GM19438 (cell line): Measurements from ENCODE around the gene ATCAY.
"Not testable (repeated sequence)": the region's sequence is repeated elsewhere in the genome, so short reads cannot be mapped to it uniquely, and the experiment has no call there.

ENCODE experiments used
- ATAC-seq: cut with Tn5 transposase; IDR thresholded peaks from one replicate; pipeline ENCODE4 v1.9.1; 2021; ENCODE audit warnings: low read depth; ENCODE audit not compliant: unreplicated experiment

The ATCAY gene

DNA sequence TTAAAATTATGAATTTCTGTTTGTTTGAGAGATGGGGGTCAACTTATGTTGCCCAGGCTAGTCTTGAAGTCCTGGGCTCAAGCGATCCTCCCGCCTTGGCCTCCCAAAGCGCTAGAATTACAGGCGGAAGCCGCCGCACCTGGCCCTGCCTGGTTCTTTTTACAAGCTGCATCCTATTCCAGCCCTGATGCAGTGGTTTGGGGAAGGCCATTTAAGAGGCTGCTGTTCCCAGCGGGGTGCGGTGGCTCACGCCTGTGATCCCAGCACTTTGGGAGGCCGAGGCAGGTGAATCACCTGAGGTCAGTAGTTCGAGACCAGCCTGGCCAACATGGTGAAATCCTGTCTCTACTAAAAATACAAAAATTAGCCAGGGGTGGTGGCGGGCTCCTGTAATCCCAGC, 87.5 kb downstream of the ATCAY start:
- not testable (repeated sequence) for ATAC-seq

GRCh38 chr19:3968556-3969434, 88.3 kb downstream of the ATCAY start:
- ATAC-seq: no peak

- ATAC-seq: no peak
Observed at GRCh38 chr19:3969435-3970312, 89.2 kb downstream of the ATCAY start.

GRCh38 chr19:3970313-3970807, 89.9 kb downstream of the ATCAY start:
- ATAC-seq: no peak

DNA sequence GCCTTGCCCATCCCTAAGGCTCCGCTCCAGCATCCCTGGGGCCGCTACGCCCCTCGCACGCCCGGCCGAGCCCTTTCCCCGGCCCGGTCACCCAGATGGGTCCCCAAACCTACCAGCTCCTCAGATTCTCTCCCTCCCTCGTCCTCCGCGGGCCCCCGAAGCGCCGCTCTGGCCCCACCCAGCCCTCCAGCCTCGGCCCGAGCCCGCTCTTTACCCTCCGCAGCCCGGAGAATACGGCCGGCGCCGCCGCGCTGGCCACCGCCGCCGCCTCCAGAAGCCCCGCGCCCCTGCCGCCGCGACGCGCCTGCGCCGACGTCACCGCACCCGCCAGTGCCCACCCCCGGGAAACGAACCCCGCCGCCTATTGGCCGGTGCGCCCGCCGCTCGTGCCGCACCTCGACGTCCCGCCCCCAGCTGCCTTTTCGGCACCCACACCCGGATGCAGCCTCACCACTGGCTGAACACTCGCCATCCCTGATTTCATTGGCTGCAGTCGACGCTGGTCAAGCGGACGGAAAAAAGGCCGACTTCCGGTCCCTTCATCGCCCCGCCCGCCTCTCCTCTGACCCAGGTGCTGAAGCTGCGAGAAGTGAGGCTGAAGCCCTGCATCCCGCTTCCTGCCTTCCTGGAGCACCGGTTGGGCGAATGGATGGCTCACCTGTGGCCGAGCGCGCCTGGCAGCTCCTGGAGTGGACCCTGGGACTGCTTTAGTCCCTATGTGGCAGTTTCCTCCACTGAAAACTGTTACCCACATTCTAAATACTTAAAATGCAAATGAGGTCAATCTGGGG, 90.5 kb downstream of the ATCAY start, which contains the start of gene DAPK3:
DAPK3 (minus strand) TSS at position 292 of the 791 bp plus-strand sequence. CDS start 1,364 bp downstream, outside the sequence.
- ATAC-seq: peak; percentile 82

DNA sequence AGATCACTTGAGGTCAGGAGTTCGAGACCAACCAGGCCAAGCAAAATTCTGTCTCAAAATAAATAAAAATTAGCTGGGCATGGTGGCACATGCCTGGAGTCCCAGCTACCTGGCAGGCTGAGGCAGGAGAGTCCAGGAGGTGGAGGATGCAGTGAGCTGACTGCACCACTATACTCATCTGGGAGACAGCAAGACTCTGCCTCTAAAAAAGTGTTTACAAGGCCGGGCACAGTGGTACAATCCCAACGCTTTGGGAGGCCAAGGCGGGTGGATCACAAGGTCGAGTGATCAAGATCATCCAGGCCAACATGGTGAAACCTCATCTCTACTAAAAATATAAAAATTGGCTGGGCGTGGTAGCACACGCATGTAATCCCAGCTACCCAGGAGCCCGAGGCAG, 94.7 kb downstream of the ATCAY start:
- no peak for ATAC-seq

DNA sequence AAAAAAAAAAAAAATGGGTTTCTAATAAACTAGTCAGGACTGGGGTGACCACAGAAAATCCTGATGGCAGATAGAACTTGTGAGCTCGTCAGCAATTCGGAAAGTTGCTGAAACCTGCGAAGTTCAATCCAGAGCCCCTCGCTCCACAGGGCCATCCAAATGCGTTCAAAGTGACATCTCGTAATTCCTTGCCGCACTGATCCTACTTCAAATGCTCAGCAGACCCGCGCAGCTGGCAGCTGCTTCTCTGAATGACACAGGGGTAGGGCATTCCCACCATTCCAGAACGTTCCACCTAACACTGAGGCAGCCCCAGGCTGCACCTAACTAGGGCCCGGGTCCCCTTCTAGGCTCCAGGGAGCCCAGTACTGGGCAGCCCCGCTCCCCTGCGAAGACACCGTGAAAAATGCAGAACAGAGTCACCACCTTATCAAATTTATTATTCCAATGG, 95.2 kb downstream of the ATCAY start:
- no peak for ATAC-seq

GRCh38 chr19:3976495-3977241, 96.2 kb downstream of the ATCAY start:
- no peak for ATAC-seq
